ENCODE results near the gene UFSP1.

DNA sequence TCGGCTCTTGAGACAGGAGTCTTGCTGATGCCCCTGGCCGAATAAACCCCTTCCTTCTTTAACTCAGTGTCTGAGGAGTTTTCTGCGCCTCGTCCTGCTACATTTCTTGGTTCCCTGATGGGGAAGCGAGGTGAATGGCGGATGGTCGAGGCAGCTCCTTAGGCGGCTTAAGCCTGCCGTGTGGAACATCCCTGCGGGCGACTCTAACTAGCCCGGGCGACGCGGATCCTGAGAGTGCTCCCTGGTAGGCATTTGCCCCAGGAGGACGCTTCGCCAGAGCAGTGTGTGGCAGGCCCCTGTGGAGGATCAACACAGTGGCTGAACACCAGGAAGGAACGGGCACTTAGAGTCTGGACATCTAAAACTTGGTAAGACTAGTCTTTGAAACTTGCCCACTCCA, 50.2 kb downstream of the UFSP1 start:
- TF ChIP-seq, protein P1, sequence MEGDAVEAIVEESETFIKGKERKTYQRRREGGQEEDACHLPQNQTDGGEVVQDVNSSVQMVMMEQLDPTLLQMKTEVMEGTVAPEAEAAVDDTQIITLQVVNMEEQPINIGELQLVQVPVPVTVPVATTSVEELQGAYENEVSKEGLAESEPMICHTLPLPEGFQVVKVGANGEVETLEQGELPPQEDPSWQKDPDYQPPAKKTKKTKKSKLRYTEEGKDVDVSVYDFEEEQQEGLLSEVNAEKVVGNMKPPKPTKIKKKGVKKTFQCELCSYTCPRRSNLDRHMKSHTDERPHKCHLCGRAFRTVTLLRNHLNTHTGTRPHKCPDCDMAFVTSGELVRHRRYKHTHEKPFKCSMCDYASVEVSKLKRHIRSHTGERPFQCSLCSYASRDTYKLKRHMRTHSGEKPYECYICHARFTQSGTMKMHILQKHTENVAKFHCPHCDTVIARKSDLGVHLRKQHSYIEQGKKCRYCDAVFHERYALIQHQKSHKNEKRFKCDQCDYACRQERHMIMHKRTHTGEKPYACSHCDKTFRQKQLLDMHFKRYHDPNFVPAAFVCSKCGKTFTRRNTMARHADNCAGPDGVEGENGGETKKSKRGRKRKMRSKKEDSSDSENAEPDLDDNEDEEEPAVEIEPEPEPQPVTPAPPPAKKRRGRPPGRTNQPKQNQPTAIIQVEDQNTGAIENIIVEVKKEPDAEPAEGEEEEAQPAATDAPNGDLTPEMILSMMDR (conservative IDR thresholded peaks at IDR 0.05) = no peak
- no peak for TF ChIP-seq ZFX (IDR thresholded peaks at IDR 0.05)

Data from C4-2B (cell line).